ENCODE data around the gene ATXN2.
A peak's percentile ranks its signal among the peaks of the same experiment; 100 is the strongest.

ATXN2 gene

DNA sequence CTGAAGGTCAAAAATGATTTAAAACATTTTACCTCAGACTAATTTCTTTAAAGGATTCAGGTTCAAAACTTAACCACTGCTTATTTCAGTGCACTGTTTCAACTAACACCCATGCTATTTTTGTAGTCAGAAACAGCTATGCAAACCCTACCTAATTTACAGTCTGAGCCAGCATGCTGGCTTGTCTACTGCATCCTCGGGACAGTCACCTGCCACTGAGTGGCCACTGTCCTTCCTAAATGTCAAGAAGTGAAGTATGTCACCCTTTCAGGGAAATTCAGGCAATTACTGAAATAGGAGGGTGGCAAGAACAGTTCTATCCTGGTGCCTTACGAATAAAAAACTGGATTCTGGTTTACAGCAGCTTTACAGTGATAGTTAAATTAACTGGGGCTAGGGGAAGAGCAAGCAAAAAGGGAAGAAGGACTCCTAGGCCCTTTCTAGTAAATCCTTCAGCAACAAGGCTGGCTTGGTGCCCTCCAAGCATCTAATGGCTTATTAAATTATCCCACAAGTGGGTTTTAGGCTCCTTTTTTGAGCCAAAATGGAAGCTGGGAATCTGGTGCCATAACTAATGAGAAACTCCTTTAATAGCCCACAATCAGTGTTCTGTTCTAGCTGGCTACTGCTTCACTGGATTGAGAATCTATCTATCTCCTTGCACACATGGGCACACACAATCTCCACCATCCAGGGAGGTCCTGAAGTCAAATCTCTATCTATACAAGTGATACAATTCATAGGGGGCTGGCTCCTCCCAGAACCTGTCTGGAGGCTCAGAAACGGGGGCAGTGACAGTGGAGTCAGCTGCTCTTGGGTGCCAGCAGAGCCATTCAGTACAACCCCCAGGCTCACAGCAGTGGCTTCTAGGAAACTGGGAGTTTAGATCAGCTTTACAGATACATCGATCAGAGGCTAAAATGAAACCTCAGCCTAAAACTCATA is 150.0 kb downstream of the ATXN2 start:
- no peak for DNase-seq (ENCODE audit: low spot score)

DNA sequence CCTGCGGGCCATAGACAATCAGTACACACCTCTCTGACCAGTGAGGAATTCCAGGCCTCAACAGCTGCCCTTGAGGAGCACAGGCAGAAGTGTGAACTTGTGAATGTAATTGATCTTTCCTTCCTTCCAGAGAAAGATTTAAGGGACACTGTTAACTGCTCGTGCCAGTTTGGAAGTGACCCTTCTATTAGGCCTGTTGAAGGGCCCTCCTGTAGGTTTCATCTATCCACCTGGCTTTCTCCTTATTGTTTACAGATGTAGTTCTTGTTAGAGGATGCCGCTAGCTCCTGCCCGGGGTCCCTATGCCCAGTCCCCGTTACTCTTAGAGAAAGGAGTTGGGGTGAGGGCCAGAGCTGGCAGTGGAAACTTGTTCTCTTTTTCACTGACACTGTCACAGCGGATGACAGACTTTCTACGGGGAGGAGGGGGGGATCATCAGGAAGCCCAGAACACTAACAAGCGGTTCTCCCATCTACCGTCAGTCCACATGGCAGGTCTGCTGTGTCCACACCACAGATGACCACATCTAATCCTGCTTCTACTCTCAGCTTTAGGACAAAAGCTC is 150.8 kb downstream of the ATXN2 start:
- DNase-seq (ENCODE audit: low spot score), result no peak

DNA sequence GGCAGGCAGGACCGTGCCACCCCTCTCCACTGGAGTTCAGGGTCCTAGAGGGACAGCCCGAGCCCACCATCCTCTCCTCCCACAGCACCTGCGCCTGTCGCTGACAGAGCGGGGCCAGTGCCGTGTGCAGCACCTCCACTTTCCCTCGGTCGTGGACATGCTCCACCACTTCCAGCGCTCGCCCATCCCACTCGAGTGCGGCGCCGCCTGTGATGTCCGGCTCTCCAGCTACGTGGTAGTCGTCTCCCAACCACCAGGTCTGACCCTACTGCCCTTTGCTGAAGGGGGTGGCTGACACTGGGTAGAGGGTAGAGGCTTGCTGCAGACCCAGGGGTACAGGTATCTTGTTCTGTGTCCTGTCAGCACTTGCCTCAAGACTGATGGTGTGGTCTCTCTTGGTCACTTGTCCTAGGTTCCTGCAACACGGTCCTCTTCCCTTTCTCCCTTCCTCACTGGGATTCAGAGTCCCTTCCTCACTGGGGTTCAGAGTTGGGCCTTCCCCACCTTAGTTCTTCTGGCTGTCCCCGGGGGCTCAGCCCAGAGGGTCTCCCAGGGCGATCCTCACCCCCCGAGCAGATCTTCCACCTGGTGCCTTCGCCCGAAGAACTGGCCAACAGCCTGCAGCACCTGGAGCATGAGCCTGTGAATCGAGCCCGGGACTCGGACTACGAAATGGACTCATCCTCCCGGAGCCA is 151.4 kb downstream of the ATXN2 start:
- DNase-seq (ENCODE audit: low spot score), result no peak

DNA sequence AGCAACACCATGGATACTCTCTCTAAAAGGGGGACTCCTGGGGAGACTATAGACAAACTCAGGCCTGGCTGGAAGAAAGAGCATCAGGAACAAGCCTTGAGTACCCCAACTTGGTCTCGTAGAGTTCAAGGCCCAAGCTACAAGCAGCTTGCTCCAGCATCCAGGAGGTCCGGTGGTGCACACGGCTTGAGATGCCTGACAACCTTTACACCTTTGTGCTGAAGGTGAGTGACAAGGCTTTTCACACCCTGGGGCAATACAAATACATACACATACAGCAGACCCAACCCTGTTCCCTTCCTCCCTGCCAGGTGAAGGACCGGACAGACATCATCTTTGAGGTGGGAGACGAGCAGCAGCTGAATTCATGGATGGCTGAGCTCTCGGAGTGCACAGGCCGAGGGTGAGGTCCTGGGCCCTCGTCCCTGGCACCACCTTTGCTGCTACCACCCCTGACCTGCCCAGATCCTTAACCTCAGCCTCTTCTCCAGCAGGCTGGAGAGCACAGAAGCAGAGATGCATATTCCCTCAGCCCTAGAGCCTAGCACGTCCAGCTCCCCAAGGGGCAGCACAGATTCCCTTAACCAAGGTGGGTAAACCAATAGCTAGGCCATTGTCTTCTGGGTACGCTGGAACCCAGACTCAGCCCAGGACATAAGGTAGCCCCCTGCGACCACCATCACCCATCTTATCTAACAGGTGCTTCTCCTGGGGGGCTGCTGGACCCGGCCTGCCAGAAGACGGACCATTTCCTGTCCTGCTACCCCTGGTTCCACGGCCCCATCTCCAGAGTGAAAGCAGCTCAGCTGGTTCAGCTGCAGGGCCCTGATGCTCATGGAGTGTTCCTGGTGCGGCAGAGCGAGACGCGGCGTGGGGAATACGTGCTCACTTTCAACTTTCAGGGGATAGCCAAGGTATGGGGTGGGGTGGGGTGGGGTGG is 152.2 kb downstream of the ATXN2 start:
- DNase-seq (ENCODE audit: low spot score), result no peak

DNA sequence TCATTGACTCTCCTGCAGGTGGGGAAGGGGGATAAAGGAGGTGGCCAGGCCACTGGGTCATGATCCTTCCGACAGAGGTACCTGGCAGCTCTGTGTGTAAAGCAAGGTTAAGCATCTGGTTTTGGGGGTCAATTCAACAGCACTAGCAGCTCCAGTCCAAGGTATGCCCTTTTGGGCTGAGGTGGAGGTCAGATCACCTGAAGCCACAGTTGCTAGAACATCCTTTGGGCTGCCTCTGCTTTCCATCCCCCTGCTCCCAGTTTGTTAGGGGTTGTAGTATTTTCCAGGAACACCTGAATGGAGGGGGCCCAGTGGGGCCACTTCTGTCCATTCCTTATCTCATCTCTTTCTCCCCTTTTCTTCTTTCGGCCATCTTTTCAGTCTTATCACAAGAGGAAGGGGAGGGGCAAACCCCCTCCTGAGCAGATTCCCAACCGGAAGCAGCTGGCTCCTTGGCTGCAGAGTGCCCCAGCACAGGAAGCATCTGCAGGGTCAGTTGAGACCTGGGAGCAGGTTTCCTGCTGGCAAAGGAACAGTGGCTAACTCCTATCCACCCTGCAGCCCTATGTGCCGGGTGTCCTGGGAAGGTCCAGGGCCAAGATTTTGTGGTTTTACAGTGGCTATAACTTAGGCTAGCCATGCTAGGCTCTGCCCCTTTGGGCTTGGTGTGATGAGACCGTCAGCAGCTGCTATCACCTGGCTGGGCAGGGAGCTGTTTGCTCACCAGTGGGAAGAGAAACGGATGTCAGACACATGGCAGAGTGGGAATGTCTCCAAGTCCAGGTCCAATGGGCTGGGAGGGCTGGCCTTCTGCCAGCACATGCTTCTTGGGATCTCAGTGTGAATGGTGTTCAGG is 153.2 kb downstream of the ATXN2 start:
- DNase-seq (ENCODE audit: low spot score), result no peak

DNA sequence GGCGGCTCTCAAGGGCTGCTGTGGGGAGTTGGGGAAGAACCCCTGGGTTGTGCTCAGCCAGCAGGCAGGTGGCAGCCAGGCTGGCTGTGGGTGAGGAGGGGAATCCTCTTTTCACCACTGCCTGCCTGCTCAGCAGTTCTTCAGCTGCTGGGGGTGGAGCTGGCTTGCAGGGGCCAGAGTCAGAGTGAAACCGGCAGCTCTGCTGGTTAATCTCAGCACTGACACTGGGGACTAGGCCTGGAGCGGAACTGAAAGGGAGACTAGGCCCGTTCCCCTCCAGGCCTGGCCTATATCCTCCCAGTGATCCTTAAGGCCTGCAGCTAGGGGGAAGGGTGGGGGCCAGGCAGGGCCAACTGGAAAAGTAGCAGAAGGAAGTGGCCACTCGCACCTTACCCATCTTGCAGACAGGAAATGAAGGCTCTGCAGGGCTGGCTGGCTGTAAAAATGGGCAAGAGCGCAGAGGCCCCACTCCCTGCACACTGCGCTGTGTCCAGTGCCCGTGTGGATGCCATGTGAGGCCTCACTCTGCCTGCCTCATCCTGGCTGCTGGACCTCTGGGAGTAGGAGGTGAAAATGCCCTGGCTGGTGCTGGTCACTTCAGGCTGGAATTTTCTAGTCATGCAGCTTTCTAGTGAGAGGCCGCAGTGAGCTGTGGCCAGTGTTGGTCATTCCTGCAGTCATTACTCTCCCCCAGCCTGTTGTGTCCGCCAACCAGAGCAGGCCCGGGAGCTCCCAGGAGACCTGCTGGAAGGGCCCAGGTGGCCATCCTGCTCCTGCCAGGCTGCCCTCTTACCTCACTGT is 154.0 kb downstream of the ATXN2 start:
- peak; percentile 94 for DNase-seq (ENCODE audit: low spot score)

DNA sequence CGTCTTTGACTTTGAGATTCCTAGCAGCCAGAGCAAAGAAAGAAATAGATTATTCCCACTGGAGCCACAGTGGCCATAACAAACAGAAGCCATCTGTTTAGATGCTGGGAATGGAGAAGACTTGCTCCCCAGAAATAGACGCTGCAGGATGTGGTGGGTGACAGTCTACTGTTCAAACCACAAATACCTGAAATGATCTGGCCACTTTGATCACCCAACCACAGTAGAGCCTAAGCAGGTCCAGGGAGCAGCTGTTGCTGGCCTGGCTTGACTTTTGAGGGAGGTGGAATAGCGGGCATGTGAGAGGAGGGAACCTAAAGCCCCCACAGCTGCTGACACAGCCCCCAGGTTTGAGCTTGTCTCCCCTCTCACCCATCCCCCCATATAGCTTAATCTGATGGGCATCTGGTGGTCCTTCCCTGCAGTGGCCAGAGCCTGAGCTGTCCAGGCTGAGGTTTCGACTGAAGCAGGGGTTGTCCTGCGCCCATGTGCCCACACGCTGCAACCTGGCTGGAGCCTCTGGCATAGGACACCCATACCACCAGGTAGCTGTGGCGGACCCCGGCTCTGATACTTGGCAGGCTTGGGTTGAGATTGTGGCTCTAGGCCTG is 154.7 kb downstream of the ATXN2 start:
- DNase-seq (ENCODE audit: low spot score), result peak; percentile 49

DNA sequence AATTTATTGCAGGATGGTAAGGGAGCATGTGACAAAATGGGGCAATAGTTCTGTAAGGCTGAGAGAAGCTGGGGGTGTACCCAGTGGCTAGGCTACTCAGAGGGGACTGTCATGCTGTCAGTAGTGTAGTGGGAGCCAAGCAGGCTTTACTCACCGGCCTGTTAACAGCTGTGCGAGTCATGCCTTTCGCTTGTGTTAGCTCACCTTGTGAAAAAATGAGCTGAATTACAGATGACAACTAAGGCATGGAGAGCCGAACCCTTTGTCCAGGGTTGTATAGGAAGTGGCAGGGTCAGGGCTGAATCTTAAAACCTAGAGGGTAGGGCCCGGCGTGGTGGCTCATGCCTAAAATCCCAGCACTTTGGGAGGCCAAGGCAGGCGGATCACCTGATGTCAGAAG is 155.5 kb downstream of the ATXN2 start:
- DNase-seq (ENCODE audit: low spot score), result no peak

DNA sequence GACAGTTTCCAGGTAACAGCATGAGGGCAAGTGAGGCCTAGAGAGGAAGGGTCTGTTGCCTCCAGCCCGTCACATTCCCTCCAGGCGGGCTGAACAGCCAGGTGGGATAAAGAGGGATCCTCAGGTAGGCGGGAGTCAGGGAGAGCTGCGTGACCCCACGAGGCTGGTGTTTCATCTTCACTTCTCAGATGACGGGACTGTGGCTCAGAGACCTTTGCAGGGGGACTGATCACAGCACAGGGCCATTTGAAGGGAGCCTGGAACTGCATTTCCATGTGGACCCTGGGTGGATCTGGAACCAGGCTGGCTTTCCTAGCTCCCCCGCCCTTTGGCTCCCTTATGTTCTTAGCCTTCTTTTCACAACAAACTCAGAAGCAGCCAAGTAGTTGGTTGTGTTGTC is 156.0 kb downstream of the ATXN2 start:
- no peak for DNase-seq (ENCODE audit: low spot score)

DNA sequence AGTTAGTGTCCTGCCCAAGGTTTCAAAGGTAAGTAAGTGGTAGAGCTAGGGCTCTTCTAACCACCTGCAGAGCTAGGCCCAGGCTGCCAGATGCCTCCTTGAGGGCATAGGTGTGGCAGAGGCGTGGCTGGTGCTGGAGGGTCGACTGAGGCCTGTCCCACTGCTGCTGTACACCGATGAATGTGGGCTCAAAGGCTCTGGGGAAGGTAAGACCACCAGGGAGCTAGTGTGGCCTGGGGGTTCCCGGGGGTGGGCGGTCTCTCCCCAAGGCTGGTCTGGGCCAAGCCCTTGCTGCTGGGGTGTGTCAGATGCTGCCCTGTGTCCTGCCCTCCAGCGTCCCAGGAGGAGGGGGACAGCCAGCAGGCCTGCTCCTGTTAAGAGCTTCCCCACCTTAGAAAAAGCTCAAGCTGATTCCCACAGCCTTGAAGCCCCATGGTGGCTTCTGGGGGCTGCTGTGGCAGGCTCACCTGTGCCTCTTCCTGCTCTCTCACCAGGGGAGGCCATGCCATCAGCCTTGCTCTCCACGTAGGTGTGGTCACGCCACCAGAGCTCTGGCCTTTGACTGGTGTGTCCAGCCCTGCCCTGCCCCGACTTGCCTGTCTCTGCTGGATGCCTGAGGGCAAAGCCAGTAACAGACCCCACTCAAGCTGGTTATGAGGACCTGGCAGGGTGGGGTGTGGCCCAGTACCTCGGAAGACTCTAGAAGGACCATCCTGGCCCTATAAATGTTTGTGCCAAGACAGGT is 156.6 kb downstream of the ATXN2 start:
- no peak for DNase-seq (ENCODE audit: low spot score)

DNA sequence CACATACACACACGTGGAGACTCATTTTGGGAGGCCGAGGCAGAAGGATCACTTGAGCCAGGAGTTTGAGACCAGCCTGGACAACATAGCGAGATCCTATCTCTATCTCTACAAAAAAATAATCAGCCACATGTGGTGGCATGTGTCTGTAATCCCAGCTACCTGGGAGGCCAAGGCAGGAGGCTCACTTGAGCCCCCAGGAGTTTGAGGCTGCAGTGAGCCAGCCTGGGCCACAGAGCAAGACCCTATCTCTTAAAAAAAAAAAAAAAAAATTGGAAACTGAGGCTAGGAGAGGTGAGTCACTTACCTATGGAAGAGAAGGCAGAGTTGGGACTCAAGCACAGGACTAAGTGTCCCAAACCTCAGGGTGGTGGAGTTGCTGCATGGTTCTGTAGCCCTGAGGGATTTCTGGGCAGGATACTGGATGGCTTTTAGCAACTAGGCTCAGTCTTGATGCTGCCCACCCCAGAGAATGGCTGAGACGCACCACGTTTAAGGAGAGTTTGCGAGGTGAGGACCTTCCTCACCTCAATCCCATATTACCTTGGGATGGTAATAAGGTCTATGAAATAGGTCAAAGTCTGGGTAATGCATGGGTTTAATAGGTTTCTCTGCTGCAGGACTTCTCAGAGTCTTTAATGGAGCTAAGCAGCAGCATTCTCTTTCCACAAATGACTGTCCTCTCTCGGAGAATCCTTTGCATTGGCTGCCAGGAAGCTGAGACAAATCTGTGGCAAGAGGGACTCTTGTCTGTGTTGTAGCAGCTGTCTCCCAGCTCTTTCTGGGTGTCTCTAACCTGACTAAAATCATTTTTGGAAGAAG is 157.8 kb downstream of the ATXN2 start:
- no peak for DNase-seq (ENCODE audit: low spot score)

DNA sequence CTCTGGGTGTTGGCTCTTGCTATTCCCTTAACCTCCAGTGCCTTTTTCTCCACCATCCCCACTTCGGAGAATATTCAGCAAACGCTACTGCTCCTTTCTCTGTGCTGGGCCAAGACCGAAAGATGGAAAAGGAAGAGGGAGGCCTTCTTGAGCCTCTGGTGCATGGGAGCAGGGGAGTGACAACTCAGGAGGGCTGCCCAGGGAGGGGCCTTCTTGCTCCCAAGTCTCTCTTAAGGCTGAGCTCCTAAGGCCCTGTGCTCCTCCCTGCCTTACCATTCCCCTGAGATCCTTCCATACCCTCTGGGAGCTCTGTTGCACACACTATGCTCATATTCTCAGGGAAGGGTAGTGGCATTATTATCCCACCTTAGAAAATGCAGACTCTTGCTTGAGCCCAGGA is 158.5 kb downstream of the ATXN2 start:
- DNase-seq (ENCODE audit: low spot score), result no peak

DNA sequence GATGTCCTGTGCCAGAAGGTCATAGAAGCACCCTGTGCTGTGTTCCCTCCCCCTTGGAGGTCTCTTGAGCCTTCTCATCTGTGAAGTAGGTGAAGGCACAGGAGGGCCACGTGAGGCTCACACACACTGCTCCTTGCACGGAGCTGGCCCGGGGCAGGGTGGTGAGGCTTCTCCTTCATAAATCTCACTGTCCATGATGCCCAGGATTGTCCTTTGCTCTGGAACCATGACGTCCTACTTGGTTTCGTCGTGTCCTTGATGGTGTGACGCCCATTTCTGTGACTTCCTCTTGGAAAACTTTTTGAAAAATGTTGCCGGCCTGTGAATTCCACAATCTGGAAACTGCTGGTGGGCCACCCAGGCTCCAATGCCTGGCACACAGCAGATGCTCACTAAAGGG is 159.0 kb downstream of the ATXN2 start:
- no peak for DNase-seq (ENCODE audit: low spot score)

DNA sequence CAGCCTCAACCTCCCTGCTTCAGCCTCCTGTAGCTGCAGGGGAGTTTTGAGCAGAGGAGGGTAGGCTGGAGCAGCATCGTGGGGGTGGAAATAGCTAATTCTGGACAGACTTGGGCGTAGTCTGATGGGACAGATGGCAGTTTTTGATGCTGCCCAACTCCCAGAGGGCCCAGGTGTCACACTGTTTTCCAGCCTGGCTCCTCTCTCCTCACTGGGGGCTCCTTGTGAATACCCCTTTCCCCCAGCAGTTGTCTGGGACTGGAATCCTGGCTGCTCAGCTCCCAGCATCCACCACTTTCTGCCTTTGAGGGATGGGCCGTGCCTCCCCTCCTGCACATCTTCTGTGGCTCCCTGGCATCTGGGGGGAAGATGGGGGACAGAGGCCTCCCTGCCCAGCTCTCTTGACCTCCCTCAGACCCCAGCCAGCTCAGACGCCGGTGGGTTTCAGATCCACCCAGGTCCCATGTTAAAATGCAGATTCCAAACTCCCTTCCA is 159.4 kb downstream of the ATXN2 start:
- no peak for DNase-seq (ENCODE audit: low spot score)

DNA sequence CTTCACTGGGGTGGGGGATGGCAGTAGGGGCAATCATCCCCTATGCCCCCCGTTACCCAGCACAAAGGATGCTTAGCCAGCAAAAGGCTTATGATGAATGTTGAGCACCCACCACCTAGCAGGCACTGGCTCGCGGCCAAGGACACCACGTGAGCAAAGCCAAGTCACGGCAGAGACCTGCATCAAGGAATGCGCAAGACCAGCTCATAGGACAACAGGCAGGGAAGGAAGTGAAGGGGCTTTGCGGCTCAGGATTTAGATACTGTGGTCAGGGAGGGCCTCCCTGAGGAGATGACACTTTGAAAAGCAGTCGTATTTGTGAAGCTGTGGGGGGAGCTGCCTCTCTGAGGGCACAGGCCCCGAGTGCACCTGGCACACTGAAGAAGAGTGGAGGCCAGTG is 160.6 kb downstream of the ATXN2 start:
- DNase-seq (ENCODE audit: low spot score), result peak; percentile 50

DNA sequence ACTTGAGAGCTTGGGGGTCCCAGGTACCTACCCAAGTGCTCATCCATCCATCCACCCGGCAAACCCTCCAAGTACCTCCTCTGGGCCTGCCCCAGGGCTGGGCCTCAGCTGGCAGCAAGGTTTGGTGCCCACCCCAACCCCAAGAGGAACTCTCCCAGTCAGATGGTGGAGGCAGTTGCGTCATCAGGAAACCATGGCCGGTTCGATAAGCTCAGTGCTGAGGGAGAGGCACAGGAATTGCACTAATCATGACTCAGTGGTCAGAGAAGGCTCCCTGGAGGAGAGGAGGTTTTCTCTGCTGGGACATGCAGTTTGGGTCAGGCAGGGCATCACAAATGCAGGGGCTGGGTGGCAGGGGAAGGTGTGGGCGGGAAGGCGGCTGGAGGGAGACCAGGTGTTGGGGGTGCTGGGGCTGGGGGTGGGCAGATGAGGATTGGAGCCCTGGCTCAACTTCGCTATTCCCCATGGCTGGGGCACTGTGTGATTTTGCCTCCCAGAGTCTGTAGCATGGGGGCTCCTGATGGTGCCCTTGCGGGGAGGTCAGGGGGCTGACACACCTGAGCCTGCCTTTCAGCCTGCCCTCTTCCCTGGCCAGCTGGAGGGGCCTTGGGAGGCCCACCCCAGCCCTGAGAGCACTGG is 161.2 kb downstream of the ATXN2 start:
- DNase-seq (ENCODE audit: low spot score), result no peak

DNA sequence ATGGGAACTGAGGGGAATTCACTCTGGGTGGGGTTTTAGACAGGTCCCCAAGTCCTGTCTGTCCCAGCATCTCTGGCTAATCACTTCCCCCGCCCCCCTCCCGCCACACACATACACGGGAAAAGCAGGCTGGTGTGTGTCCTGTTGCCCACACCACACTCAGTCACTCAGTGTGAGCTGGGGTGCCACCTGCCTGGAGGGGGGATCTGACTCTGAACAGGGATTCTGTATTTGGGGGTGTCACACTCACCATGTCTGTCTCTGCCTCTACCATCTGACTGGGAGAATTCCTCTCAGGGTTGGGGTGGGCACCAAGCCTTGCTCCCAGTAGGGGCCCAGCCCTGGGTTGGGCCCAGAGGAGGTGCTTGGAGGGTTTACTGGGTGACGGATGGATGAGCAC is 162.3 kb downstream of the ATXN2 start:
- DNase-seq (ENCODE audit: low spot score), result no peak
